Keratinocyte (primary cell): ENCODE results near the gene GTF3C5. TPM values are rescaled to one million over a fixed set of nuclear protein-coding genes. Genes with fewer than 3 reads are reported as not detected.

Experiments used
- DNase-seq: peaks from one replicate; pipeline ENCODE4 v3.0.0-alpha.2; 2011; ENCODE audit warnings: low read depth, missing footprints, low spot score
- FAIRE-seq: peaks from 2 replicates; lab custom pipeline; 2011; peaks lifted over from hg19 to GRCh38; lab: Jason Lieb, UNC
- H2AFZ ChIP-seq: 2 replicates; pipeline ENCODE4 v1.6.0; 2012; ENCODE audit warnings: low read length, control low read depth, inconsistent platforms; ENCODE audit not compliant: control insufficient read depth
- H3K27ac ChIP-seq: 2 replicates; pipeline ENCODE4 v1.5.1; 2011; ENCODE audit warnings: low read length; ENCODE audit not compliant: control insufficient read depth, insufficient read depth
- H3K27me3 ChIP-seq: 3 replicates; pipeline ENCODE4 v1.6.0; 2011; ENCODE audit warnings: low read length; ENCODE audit not compliant: control insufficient read depth, insufficient read depth; ENCODE audit errors: extremely low read depth
- H3K36me3 ChIP-seq, 2 experiments: 2 replicates in 1 of 2; 3 replicates in 1 of 2; pipeline ENCODE4 v1.5.1; 2011; ENCODE audit warnings: low read length in 2 of 2, mild to moderate bottlenecking in 1 of 2; ENCODE audit not compliant: control insufficient read depth in 2 of 2, insufficient read depth in 2 of 2; ENCODE audit errors: extremely low read depth in 1 of 2
- H3K4me1 ChIP-seq: 3 replicates; pipeline ENCODE4 v1.5.1; 2011; ENCODE audit warnings: low read length; ENCODE audit not compliant: control insufficient read depth, insufficient read depth; ENCODE audit errors: extremely low read depth
- H3K4me2 ChIP-seq: 3 replicates; pipeline ENCODE4 v1.6.0; 2011; ENCODE audit warnings: low read depth, low read length; ENCODE audit not compliant: control insufficient read depth, insufficient read depth; ENCODE audit errors: extremely low read depth
- H3K4me3 ChIP-seq, 3 experiments: fragments of 200-600 bp in 1 of 3; sonication (generic) in 1 of 3; 2 replicates in 2 of 3; 3 replicates in 1 of 3; pipeline ENCODE4 v1.5.1; 2011 to 2016; ENCODE audit warnings: low read length in 3 of 3, mild to moderate bottlenecking in 3 of 3, control low read depth in 2 of 3, inconsistent platforms in 1 of 3, low read depth in 1 of 3, mixed read lengths in 1 of 3, mixed run types in 1 of 3, moderate library complexity in 1 of 3; ENCODE audit not compliant: control insufficient read depth in 2 of 3, insufficient read depth in 2 of 3; ENCODE audit errors: extremely low read depth in 1 of 3
- H3K79me2 ChIP-seq: 2 replicates; pipeline ENCODE4 v1.6.0; 2012; ENCODE audit warnings: low read length; ENCODE audit not compliant: control insufficient read depth, insufficient read depth
- H3K9ac ChIP-seq: 3 replicates; pipeline ENCODE4 v1.6.0; 2011; ENCODE audit warnings: low read length; ENCODE audit not compliant: control insufficient read depth, insufficient read depth; ENCODE audit errors: extremely low read depth
- H3K9me1 ChIP-seq: 3 replicates; pipeline ENCODE4 v1.6.0; 2011; ENCODE audit warnings: low read length; ENCODE audit not compliant: control insufficient read depth, insufficient read depth; ENCODE audit errors: extremely low read depth
- H3K9me3 ChIP-seq: 2 replicates; pipeline ENCODE4 v1.5.1; 2012; ENCODE audit warnings: low read depth, low read length; ENCODE audit not compliant: control insufficient read depth
- H4K20me1 ChIP-seq: 3 replicates; pipeline ENCODE4 v1.6.0; 2011; ENCODE audit warnings: low read length; ENCODE audit not compliant: control insufficient read depth, insufficient read depth; ENCODE audit errors: extremely low read depth
- CTCF ChIP-seq, 3 experiments: IDR thresholded peaks in 1 of 3; conservative IDR thresholded peaks in 1 of 3; optimal IDR thresholded peaks in 1 of 3; 2 replicates in 2 of 3; 3 replicates in 1 of 3; pipeline versions ENCODE3 to v1.5.1; 2011; ENCODE audit warnings: low read length in 3 of 3, mild to moderate bottlenecking in 3 of 3, moderate library complexity in 2 of 3, control low read depth in 1 of 3, inconsistent platforms in 1 of 3; ENCODE audit not compliant: insufficient read depth in 2 of 3; ENCODE audit errors: extremely low read depth in 1 of 3
- EZH2 ChIP-seq: IDR thresholded peaks from one replicate; pipeline ENCODE4 v1.6.1; 2012; ENCODE audit warnings: inconsistent platforms, mild to moderate bottlenecking, low read length, moderate library complexity
- dilution Hi-C: fragments of 300-500 bp; cut with MboI; formaldehyde crosslinking; loops from one replicate; pipeline ENCODE4 v1.7.0; 2020; ENCODE audit warnings: low sequenced_read_pairs; ENCODE audit not compliant: extremely low pct_ligation_motif_present
- polyA plus RNA-seq, 5 experiments: library from polyadenylated mRNA; depleted of rRNA in 3 of 5; stranded (reverse) in 3 of 5; stranded (forward) in 1 of 5; unstranded in 1 of 5; fragments of >200 nt; gene quantifications; 1 replicate in 1 of 5; 2 replicates in 3 of 5; 3 replicates in 1 of 5; pipeline versions ENCODE4 v1.2.1 to v1.2.3, GENCODE V29; 2011 to 2012; ENCODE audit warnings: missing spikeins in 2 of 5, low read depth in 1 of 5, low replicate concordance in 1 of 5

The GTF3C5 gene
- polyA plus RNA-seq, 1 donor (not counting 4 experiments of a cell fraction or from before 2014, with no cell fraction given): 37.2 TPM

- no peak for TF ChIP-seq EZH2
- no peaks in the 10 kb centered on the region for H4K20me1 ChIP-seq
- peaks cover 44 to 51% of the 10 kb centered on the region in 2 experiments for H3K36me3 ChIP-seq
- H3K4me3 ChIP-seq: no peak overlapping the region
- no peak overlapping the region for H2AFZ ChIP-seq
- FAIRE-seq (no peak), DNase-seq (no peak)
- H3K9me3 ChIP-seq: no peaks in the 10 kb centered on the region
- no peak overlapping the region for H3K9ac ChIP-seq
- no peaks in the 10 kb centered on the region for H3K79me2 ChIP-seq
- dilution Hi-C loops: no loop called here
- no peak overlapping the region for H3K27ac ChIP-seq
- no peaks in the 10 kb centered on the region for H3K9me1 ChIP-seq
- H3K4me2 ChIP-seq: no peak overlapping the region
- H3K4me1 ChIP-seq: no peaks in the 10 kb centered on the region
- H3K27me3 ChIP-seq: no peaks in the 10 kb centered on the region
Measured at GRCh38 chr9:133103987-133104505, 73.2 kb downstream of the GTF3C5 start.

GRCh38 chr9:133104718-133105460 is 74.1 kb downstream of the GTF3C5 start:
- H3K27me3 ChIP-seq: no peaks in the 10 kb centered on the region
- no peaks in the 10 kb centered on the region for H3K79me2 ChIP-seq
- no peaks in the 10 kb centered on the region for H3K9me3 ChIP-seq
- no peak overlapping the region for H3K27ac ChIP-seq
- FAIRE-seq: no peak
- no peaks in the 10 kb centered on the region for H3K4me1 ChIP-seq
- H3K36me3 ChIP-seq: peaks cover 39 to 50% of the 10 kb centered on the region in 2 experiments
- no peak for TF ChIP-seq EZH2
- TF ChIP-seq CTCF (optimal IDR thresholded peaks at IDR 0.05 in 1 of 3, IDR thresholded peaks at IDR 0.05 in 1 of 3, conservative IDR thresholded peaks at IDR 0.05 in 1 of 3; ENCODE audit: extremely low read depth in 1 of 3, insufficient read depth in 2 of 3, low read length in 3 of 3): no peak
- H3K9me1 ChIP-seq: no peaks in the 10 kb centered on the region
- no peak overlapping the region for H3K4me2 ChIP-seq
- no peak overlapping the region for H3K9ac ChIP-seq
- H4K20me1 ChIP-seq: no peaks in the 10 kb centered on the region
- DNase-seq: no peak
- H2AFZ ChIP-seq: no peak overlapping the region
- dilution Hi-C loops: no loop called here
- no peak overlapping the region for H3K4me3 ChIP-seq
